Measurements from ENCODE around the gene PIK3AP1. TPM values are rescaled to one million over a fixed set of nuclear protein-coding genes. Genes with fewer than 3 reads are reported as not detected.

Gene PIK3AP1
- total and polyA plus RNA-seq, 10 of the 15 experiments (the other 5 are each of a cell fraction or from before 2014, with no cell fraction given), result 26.2 to 306 (median 119) TPM

- no TSS peak for BruUV-seq (replicated peaks)
Measured at GRCh38 chr10:96709525-96709924, 10.8 kb downstream of the PIK3AP1 start.

More at GRCh38 chr10:96709525-96709924, 10.8 kb downstream of the PIK3AP1 start:
- no peaks in the 10 kb centered on the region for H3K27me3 ChIP-seq (replicated peaks in 1 of 2; ENCODE audit: control insufficient read depth in 2 of 2, insufficient read depth in 2 of 2, low read length in 1 of 2)
- H4K20me1 ChIP-seq (ENCODE audit: control insufficient read depth, insufficient read depth), result no peaks in the 10 kb centered on the region
- ATAC-seq (no peak), DNase-seq (ENCODE audit: low read depth, low spot score) (no peak), FAIRE-seq (no peak)
- POLR2A ChIA-PET, result interaction anchor here (1.3 to 1.4 kb wide), 3 partner anchors 8 to 17 kb away, joined by 3 to 10 read pairs (median 7); no protein-coding TSS in a partner anchor
- SMC1A ChIA-PET (ENCODE audit: uncharacterized antibody, unreplicated experiment), result interaction anchor here (1.6 to 2.1 kb wide), 4 partner anchors 8 to 32 kb away, joined by 4 to 8 read pairs (median 5); no protein-coding TSS in a partner anchor
- CTCF ChIA-PET, result interaction anchor here (1.6 kb wide), 1 partner anchor 12 kb away, joined by 6 read pairs; no protein-coding TSS in a partner anchor
- H3K9me3 ChIP-seq (replicated peaks; ENCODE audit: control insufficient read depth, insufficient read depth, low read length), result no peaks in the 10 kb centered on the region; the same call in 2 of the 3 replicates
- 97% methylated on average over 19 of the region's 19 CpGs for WGBS (ENCODE audit: insufficient coverage, insufficient replicate concordance, low lambda C conversion rate, missing lambda C conversion rate)
- intact Hi-C loops (cut with micrococcal nuclease; ENCODE audit: unreplicated experiment), result no loop called here
- no peak overlapping the region for H3K4me3 ChIP-seq
- RAD21 ChIA-PET (ENCODE audit: unreplicated experiment), result interaction anchor here (0.8 to 1.5 kb wide), 3 partner anchors 9 to 15 kb away, joined by 3 to 7 read pairs (median 5); no protein-coding TSS in a partner anchor
- H3K9ac ChIP-seq (ENCODE audit: control insufficient read depth, insufficient read depth, low read length), result no peak overlapping the region
- H3K4me1 ChIP-seq (ENCODE audit: control insufficient read depth, insufficient read depth, low read length), result peaks cover 27% of the 10 kb centered on the region
- H2AFZ ChIP-seq (ENCODE audit: control insufficient read depth, low read depth, low read length), result no peak overlapping the region
- H3K36me3 ChIP-seq (ENCODE audit: control insufficient read depth in 2 of 2, insufficient read depth in 2 of 2, low read length in 1 of 2), result peaks cover 5 to 10% of the 10 kb centered on the region in 2 experiments; a peak in 3 of 4 replicates
- peaks cover 44% of the 10 kb centered on the region for H3K79me2 ChIP-seq (ENCODE audit: control insufficient read depth, insufficient read depth, low read length)
- 0 out of 2 replicates have a peak overlapping the region, but pooled peaks have one; percentile 61 for H3K27ac ChIP-seq (ENCODE audit: control insufficient read depth, insufficient read depth)
- in situ Hi-C loops (cut with MboI), result no loop called here
- no peak for TF ChIP-seq FOS (IDR thresholded peaks at IDR 0.05; ENCODE audit: borderline replicate concordance, extremely low read depth, insufficient read length)
- no peak for TF ChIP-seq RUNX3 (IDR thresholded peaks at IDR 0.05; ENCODE audit: low read length)
- TF ChIP-seq KDM1A (IDR thresholded peaks at IDR 0.05; ENCODE audit: borderline replicate concordance), result no peak
- no peak for TF ChIP-seq ATF2 (IDR thresholded peaks at IDR 0.05; ENCODE audit: low read length)
- TF ChIP-seq ESRRA (IDR thresholded peaks at IDR 0.05; ENCODE audit: low read length), result no peak
- no peak for TF ChIP-seq CBX5 (IDR thresholded peaks at IDR 0.05; ENCODE audit: low read depth)
- no peak for TF ChIP-seq MEF2A (IDR thresholded peaks at IDR 0.05; ENCODE audit: insufficient read depth, low read depth, low read length)
- no peak for TF ChIP-seq NFIC (IDR thresholded peaks at IDR 0.05; ENCODE audit: low read depth, low read length)
- no peak for TF ChIP-seq MTA3 (IDR thresholded peaks at IDR 0.05; ENCODE audit: borderline replicate concordance, low read length)
- no peak for TF ChIP-seq YBX1 (IDR thresholded peaks at IDR 0.05)
- no peak for TF ChIP-seq SUPT20H (IDR thresholded peaks at IDR 0.05; ENCODE audit: borderline replicate concordance, control insufficient read depth, low read depth, low read length)
- no peak for TF ChIP-seq ATF7 (IDR thresholded peaks at IDR 0.05; ENCODE audit: low read depth)
- H3K4me2 ChIP-seq (ENCODE audit: control insufficient read depth, insufficient read depth), result no peak overlapping the region

All from GM12878 (cell line).